GM19452 (cell line): ENCODE data around the gene PRPF6.

Experiments used
- ATAC-seq: cut with Tn5 transposase; IDR thresholded peaks from one replicate; pipeline ENCODE4 v1.9.1; 2021; ENCODE audit not compliant: unreplicated experiment

The PRPF6 gene

DNA sequence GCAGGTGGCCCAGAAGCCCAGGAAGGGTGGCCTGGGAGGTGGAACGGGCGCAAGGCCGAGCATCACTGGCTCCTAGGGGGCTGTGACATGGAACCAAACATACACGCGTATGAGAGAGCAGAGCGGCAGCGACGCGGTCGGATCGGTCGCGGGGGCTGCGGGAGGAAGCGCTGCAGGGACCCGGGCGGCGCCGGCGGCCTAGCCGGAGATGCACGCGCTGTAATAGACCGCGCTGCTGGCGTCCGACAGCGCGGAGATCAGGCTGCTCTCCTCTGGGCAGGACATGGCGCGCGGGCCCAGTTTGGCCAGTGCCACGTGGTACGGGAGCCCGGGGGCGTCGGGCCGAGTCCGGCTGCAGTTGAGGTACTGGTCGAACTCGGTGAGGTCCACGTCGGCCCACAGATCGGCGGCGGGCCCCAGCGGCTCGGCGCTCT, 67.1 kb downstream of the PRPF6 start:
- ATAC-seq, result no peak

- no peak for ATAC-seq
Measured at GRCh38 chr20:64048402-64049044, 67.6 kb downstream of the PRPF6 start.

GRCh38 chr20:64049060-64049877, 68.3 kb downstream of the PRPF6 start, which contains the start of gene SOX18:
Gene SOX18 (minus strand): TSS chr20:64049639. CDS start chr20:64049516, 123 bp downstream.
- ATAC-seq, result no peak

- no peak for ATAC-seq
Measured at GRCh38 chr20:64049878-64050260, 68.9 kb downstream of the PRPF6 start.

GRCh38 chr20:64050261-64051032, 69.5 kb downstream of the PRPF6 start:
- no peak for ATAC-seq

DNA sequence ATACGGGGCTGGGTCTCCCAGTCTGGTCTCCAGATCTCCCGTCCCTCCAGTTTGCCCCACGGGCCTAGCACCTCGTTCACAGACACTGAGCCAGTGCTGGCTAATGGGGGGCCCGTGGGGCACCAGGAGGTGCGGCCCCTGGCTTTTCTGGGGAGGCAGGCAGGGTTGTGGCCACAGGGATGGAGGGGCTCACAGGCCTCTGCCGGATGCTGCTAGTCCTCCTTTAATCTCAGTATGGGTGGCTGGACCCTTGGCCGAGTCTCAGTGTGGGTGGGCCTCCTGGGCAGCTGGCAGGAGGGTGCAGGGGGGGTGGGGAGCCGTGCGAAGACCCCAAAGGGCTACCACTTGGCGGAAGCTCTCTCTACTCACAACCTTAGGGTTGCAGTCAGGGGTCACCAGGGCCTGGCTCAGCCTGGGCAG, 70.1 kb downstream of the PRPF6 start:
- no peak for ATAC-seq

DNA sequence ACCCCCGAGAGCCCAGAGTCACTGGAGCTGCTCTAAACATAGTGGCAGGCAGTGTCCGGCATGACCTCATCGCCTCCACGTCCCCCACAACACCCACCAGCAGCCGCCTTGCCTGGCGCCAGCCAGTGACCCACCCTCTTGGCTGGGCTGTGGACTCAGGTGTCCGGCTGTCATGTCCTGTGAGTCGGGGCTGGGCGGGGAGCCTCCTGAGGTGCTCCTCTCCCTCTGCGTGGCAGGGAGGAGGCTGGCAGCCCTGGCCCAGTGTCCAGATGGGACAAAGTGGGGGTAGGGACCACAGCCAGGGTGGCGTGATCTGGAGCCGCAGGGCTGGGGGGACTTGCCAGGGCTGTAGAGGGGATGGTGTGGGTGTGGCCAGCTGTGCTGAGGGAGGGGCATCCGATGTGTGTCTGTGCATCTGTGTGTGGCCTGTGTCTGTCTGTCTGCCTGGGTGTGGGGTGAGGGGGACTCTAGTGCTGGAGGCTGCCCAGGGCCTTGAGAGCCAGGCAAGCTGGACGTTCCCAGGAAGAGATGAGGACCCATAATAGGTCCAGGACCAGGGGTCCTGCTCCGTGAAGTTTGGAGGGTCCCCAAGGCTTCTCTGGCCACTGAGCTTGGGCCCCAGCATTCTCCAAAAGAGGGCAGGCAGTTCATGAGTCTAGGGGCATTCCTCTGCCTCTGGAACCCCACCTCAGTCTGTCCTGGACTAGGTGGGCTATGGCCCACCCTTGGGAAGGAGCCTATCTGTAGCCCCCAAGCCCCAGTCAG, 70.8 kb downstream of the PRPF6 start:
- ATAC-seq, result no peak

DNA sequence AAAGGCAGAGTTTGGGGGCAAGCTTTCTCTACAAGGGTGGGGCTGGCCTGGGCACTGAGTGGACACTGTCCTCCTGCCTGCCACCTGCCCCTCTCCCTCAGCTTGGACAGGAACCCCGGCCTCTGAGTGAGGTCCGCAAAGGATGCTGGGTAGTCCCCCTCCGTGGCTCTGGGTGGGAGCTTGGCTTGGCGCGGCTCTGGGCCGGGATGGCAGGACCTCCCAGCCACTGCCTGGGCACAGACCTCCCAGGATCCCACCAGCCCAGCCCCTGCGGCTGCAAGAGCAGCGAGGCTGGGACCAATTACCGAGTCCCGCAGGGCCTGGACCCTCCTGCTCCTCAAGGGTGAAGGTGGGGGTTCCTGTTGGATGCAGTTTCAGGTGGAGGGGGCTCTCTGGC, 71.4 kb downstream of the PRPF6 start:
- no peak for ATAC-seq

DNA sequence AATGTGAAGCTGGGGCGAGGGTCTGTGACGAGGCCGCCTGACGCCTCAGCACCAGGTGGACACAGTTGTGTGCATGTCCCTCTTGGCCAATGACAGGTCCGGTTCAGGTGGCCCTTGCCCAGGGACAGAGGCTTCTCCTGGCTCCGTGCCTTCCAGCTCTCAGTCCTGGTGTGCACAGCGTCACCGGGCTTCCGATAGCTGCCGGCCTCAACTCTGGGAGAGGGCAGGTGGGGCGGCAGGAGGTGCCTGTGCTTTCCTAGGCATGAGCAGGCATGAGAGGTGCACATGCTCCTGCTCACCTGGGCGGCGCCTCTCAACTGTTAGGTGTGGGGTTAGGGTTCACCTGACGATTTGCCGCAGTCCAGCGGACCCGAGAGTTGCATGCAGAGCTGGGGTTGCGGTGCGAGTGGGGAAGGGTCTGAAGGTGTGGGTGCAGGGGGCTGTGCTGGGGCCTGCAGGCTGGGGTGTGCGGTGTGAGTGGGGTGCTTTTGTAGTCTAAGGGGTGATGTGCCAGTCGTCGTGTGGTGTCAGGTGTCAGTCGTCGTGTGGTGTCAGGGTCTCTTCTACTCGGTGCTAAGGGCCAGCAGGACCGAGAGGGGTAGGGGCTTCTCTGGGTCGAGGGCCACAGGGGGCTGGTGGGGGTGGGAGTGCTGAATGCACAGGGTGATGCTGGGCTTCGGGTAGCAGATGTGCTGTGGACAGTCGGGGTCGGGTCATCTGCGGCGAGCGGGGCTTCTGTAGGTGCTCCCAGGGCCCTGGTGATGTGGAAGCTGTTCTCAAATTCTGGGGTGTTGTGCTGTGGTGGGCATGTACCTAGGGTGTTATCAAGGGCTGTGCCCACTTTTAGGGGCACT, 72.3 kb downstream of the PRPF6 start:
- no peak for ATAC-seq

GRCh38 chr20:64053841-64054661, 73.1 kb downstream of the PRPF6 start:
- ATAC-seq, result no peak

- no peak for ATAC-seq
Measured at GRCh38 chr20:64055396-64055892, 74.5 kb downstream of the PRPF6 start.

DNA sequence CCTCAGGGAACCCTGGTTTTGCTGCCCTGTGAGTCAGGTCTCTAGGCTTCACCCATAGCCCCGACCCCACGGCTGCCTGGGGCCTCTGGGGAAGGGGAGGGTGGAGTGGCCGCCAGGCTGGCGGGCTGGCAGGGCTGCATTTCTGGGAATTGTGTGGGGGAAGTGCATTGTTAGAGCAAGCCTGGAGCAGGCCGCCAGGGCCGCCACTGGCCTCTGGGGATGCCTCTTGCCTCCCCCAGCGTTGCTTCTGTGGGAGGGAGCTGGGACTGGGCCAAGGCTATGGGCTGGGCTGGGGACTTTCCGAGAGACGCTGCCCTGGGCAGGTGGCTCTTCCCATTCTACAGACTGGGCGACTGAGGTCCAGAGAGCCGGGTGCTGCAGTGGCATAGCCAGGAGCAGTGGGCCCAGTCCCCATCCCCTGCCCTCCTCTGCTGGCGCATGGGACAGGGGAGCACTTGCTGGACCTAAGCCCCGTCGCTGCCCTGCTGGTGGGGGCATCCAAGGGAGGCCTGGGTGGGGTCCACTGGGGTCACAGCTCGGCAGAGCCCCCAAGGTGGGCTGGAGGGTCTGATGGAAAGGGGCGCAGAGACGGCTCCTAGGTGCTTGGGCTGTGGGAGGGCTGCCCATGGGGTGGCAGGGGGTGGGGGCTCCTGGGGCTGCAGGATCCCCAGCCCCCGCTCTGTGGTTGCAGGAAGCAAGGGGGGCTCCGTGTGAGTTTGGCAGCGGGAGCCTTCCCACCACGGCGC, 75.1 kb downstream of the PRPF6 start:
- no peak for ATAC-seq

GRCh38 chr20:64056639-64056888, 75.6 kb downstream of the PRPF6 start:
- ATAC-seq, result no peak

DNA sequence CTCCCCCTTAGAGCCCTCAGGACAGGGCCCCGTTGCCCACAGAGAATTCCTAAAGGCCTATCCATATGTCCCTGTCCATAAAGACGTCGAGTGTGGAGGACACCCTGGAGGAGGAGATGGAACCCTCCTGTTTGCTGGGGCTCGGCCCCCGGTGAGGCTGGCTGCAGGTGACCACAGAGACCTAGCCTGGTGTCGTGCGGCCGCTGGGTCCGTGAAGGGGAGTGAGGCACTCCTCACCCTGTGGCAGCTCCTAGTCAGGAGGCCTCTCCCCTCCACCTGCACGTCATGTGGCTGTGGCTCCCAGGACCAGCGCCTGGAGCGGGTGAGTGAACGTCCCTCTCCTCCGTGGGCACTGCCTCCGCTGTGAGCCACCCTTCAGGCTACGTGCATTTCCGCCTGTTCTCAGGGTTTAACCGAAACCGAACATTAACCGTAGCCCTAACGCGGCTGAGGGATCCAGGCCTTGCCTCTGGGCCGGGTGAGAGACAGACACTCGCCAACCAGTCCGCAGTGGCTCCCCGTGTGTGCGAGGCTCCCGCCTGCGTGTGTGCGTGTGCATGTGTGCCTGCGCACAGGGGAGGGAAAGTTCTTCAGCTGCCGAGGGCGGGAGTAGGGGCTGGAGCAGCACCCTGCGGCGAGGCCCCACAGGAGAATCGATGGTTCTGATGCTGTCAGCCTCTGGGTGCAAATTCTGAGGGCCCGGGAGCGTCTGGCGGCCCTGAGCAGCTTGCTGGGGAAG, 76.1 kb downstream of the PRPF6 start:
- ATAC-seq, result no peak

GRCh38 chr20:64057628-64058498, 76.9 kb downstream of the PRPF6 start:
- no peak for ATAC-seq

DNA sequence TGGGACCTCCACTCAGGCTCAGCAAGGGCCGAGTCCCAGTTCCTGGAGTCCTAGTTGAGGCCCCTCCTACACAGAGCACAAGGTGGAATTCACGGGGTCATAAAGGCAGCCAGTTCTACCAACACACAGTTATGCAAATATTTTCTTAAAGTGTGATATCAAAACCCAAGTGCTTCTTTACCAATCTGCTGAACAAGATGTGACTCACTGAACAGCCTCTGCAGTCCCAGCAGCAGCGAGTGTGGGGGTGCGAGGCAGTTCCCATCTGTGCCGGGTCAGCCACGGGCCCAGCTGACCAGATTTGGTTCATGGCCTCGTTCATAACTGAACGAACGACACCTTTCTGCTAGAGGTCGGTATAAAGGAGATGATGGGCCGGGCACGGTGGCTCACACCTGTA, 77.6 kb downstream of the PRPF6 start:
- ATAC-seq, result no peak

GRCh38 chr20:64062276-64062595, 81.3 kb downstream of the PRPF6 start:
- no peak for ATAC-seq
